Embryonic facial prominence (tissue), 1 donor: Measurements from ENCODE around the gene TRIM39.
"Not testable (repeated sequence)": the region's sequence is repeated elsewhere in the genome, so short reads cannot be mapped to it uniquely, and the experiment has no call there.

ENCODE experiments used
- DNase-seq: peaks from one replicate; pipeline ENCODE4 v3.0.0-alpha.2; 2016; ENCODE audit errors: extremely low spot score

TRIM39 gene

GRCh38 chr6:30361661-30362060 is 34.9 kb downstream of the TRIM39 start:
- no peak for DNase-seq

- no peak for DNase-seq
Observed at GRCh38 chr6:30363459-30363858, 36.7 kb downstream of the TRIM39 start.

- no peak for DNase-seq
Observed at GRCh38 chr6:30364591-30364990, 37.9 kb downstream of the TRIM39 start.

DNA sequence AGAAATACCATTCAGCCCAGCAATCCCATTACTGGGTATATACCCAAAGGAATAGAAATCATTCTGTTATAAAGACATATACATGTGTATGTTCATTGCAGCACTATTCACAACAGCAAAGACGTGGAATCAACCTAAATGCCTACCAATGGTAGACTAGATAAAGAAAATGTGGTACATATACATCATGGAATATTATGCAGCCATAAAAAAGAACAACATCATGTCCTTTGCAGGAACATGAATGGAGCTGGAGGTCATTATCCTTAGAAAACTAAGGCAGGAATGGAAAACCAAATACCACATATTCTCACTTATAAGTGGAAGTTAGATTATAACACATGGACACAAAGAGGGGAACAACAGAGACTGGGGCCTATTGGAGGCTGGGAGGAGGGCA is 42.6 kb downstream of the TRIM39 start:
- DNase-seq: not testable (repeated sequence)

DNA sequence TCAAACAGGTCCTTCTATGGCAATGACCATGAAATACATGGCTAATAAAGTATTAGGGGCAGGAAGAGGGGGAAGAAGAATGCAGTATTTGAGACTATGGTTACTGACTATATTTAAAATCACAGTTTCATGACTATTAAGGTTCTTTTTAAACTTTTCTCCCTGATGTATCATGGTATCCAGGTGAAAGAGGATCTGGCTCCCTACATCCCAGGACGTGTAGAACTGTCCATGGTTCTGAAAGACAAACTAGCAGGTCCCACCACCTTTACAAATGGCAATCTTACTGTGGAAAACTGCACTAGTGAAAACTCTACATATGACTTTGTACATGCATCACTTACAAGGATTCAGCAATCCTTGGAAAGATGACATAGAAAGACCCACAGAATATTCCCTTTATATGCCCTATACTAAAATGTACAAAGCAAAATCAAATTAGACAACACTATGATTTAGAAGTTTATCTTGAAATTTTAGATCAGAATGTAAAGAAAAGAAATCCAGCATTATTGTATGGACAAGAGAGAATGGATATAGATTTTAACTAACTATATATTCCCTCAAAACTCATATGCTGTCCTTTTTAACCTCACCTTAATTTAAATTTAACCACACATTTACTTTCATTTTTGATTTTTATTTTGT is 51.7 kb downstream of the TRIM39 start:
- DNase-seq: no peak

DNA sequence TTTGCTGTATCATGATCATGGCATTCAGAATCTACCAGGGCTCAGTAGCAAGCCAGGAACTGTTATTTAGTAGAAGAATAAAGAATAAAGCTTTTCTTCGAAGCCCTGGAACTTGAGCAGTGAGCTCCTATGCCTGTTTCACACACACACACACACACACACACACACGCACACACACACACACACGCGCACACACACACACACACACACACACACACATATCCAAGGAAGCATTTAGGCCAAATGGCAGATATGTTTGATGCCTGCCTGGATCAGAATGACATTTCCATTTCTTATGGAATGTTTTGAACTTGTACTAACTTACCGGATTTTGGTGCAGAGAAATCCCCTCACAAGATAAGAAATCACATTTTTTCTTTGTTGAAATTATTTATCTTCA is 53.7 kb downstream of the TRIM39 start:
- DNase-seq: no peak

DNA sequence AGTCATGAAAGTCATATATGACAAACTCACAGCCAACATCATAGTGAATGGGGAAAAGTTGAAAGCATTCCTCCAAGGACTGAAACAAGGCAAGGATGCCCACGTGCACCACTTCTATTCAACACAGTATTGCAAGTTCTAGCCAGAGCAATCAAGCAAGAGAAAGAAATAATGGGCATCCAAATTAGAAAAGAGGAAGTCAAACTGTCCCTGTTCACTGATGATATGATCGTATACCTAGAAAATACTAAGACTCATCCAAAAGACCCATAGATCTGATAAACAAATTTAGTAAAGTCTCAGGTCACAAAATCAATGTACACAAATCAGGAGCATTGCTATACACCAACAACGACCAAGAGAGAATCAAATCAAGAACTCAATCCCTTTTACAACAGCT is 59.4 kb downstream of the TRIM39 start:
- DNase-seq: no peak

- DNase-seq: no peak
Observed at GRCh38 chr6:30391240-30391639, 64.5 kb downstream of the TRIM39 start.
